ENCODE measurements around the gene MRC2.

MRC2 gene

GRCh38 chr17:62665599-62665998, 38.1 kb downstream of the MRC2 start:
- DNase-seq, result no peak

GRCh38 chr17:62666061-62666800, 38.8 kb downstream of the MRC2 start:
- no peak for DNase-seq

DNA sequence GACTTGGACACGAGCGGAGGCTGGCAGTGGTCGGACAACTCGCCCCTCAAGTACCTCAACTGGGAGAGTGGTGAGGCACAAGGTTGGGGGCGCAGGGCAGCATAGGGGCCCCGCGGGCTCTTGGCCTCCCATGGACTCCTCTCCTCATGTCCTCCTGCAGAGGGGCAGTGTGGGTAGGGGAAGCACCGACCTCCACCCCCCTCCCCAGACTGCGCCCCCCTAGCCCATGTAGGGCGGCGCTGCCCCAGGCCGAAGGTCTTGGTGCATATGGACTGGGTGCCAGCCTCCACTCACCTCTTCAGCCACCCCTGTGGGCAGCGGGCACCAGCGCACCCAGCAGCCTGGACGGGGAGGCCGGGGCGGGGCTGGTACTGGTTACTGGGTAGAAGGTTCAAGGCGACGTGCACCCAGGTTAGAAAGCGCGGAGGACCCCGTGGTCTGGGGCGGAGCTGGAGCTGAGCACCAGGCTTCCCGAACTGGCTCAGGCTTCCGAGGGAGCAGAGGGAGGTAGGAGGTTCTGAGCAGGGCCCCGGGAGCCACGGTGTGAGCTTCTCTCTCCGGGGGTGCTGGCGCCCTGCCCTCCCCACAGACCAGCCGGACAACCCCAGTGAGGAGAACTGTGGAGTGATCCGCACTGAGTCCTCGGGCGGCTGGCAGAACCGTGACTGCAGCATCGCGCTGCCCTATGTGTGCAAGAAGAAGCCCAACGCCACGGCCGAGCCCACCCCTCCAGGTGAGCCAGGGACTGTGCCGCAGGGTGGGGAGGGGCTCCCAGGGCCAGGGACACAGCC, 39.5 kb downstream of the MRC2 start:
- no peak for DNase-seq

GRCh38 chr17:62668091-62668804, 40.8 kb downstream of the MRC2 start:
- DNase-seq, result no peak

DNA sequence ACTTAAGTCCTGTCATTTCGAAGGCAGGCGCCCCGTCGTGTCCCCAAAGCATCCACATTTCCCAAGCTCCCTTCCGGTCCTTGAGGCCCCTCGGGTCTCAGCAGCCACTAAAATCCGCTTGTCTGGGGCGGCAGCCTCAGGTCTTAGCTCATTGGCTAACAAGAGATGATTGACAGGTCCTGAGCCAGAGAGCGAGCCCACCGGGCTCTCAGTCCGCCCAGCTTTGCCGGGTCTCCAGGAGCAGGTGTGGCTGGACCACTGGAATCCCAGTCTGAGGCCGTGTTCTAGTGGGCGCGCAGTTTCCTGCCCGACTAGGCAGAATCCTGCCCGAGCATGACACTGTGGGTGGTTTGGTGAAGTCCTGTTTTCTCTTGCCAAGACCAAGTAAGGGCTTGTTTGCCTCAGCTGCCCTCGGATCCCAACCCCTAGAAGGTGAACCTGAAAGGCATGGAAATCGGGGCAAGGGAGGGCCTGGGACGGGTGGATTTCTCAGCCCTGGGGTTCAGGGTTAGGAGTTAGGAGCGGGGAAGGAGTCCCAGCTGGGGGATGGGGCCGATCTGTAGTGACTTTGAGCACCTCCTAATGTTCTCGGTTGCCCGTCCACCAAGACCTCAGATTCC, 42.8 kb downstream of the MRC2 start:
- DNase-seq, result no peak

- DNase-seq, result no peak
Measured at GRCh38 chr17:62671553-62671952, 44.1 kb downstream of the MRC2 start.

GRCh38 chr17:62672957-62673356, 45.5 kb downstream of the MRC2 start:
- DNase-seq, result no peak

- DNase-seq, result no peak
Measured at GRCh38 chr17:62673614-62674362, 46.3 kb downstream of the MRC2 start.

GRCh38 chr17:62674363-62674739, 46.9 kb downstream of the MRC2 start:
- no peak for DNase-seq

DNA sequence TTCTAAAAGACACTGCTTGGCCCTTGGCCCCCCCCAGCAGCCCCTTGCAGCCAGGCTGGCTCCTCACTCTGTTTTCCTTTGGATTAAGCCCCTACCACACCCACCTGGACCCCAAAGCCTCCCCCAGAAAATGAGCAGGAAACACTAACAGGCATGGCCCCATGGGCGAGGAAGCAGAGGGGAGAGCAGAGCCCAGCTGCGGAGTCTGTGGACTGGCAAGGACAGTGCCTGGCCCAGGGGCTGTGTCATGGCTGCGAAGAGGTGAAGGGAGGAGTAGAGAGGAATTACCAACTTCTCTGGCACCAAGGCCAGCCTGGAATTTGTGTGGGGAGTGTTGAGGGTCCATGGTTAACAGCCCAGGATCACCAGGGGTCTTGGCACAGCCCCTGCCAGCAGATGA, 47.4 kb downstream of the MRC2 start:
- no peak for DNase-seq

- DNase-seq, result no peak
Measured at GRCh38 chr17:62675260-62675659, 47.8 kb downstream of the MRC2 start.

DNA sequence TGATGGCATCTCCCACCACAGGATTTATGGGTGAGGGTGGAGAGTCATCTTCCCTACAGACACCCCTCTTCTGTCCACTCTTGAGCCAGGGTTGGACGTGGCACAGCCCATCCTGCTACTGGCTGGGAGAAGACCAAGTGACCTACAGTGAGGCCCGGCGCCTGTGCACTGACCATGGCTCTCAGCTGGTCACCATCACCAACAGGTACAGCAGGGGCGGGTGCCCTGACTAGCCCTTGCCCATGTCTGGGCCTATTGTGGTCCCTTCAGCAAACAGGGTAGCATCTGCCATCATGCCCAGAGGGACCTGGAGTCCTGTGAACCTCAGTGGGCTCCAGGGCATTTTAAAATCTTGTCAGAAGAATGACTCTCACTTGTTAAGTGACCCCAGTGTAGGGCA, 48.2 kb downstream of the MRC2 start:
- no peak for DNase-seq

DNA sequence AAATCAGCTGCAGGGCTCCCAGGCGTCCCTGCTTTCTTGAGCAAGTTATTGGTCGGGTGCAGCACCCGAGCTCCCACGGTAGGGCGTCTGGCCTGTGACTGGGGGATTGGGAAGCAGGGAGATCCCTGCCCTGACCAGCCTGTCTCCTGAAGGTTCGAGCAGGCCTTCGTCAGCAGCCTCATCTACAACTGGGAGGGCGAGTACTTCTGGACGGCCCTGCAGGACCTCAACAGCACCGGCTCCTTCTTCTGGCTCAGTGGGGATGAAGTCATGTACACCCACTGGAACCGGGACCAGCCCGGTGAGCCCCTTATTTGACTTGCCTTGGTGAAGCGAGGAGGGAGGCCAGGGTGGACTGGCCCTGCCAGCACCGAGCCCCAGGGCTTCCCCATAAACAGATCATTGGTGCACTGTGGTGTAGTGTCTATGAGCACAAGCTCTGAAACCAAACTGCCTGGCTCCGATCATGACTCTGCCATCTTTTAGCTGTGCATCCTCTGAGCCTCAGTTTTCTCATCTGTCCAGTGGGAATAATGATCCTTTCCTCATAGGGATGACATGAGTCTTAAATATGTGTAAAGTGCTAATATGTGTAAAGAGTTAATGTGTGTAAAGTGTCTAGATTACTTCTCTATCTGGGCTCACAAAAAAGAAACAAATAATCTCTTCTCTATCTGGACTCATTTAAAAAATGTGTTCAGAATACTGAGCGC, 48.9 kb downstream of the MRC2 start:
- DNase-seq, result no peak

DNA sequence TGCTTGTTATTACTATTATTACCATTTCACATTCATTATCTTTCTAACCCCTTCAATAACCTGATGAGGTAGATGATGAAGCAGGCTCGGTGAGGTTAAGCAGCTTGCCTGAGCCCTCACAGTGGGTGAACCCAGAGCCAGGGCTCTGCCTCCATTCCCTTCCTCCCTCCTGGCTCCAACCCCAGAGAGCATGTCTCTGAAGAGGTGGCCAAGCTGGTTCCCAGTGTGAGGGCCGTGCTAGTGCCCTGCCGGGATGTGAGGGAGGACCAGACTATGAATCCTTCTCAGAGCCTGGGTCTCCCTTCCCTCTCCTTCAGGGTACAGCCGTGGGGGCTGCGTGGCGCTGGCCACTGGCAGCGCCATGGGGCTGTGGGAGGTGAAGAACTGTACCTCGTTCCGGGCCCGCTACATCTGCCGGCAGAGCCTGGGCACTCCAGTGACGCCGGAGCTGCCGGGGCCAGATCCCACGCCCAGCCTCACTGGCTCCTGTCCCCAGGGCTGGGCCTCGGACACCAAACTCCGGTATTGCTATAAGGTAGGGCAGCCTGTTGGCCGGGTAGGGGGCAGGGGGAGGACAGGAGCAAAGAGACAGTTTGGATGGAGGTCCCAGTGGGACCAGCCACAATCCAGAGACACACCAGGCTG, 49.6 kb downstream of the MRC2 start:
- DNase-seq, result no peak

GRCh38 chr17:62678214-62678919, 50.9 kb downstream of the MRC2 start:
- DNase-seq, result no peak

DNA sequence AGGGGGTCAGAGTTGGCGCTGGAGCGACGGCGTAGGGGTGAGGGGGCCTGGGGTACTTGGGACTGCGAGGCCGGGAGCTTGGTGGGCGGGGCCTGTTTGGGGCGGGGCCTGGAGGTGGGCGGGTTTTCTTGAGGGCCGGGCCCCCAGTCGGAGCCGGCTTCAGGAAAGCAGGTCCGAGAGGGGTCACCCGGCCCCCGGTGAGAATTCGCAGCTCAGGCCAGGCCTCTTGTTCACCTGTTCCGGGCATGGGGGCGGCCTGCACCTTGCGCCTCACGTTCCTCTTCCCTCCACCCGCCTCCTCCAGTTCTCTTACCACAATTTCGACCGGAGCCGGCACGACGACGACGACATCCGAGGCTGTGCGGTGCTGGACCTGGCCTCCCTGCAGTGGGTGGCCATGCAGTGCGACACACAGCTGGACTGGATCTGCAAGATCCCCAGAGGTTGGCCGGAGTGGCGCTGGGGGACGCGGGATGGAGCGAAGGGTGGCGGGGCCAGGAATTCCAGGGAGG, 52.5 kb downstream of the MRC2 start:
- no peak for DNase-seq

GRCh38 chr17:62680541-62681052, 53.1 kb downstream of the MRC2 start:
- DNase-seq, result no peak

GRCh38 chr17:62681061-62681938, 53.8 kb downstream of the MRC2 start:
- DNase-seq, result no peak

GRCh38 chr17:62681939-62682381, 54.5 kb downstream of the MRC2 start:
- DNase-seq, result no peak
